T-helper 1 cell treated with Interleukin-12 subunit alpha and Interleukin-12 subunit beta and Interleukin-4 antibody, amounts not matched to agents 30 μg/mL and 1 μg/mL, for 36 hours (primary cell): ENCODE measurements around the gene PHACTR1.
"Not testable (repeated sequence)": the region's sequence is repeated elsewhere in the genome, so short reads cannot be mapped to it uniquely, and the experiment has no call there.

Experiments used
- H3K27ac Mint-ChIP-seq: one replicate; pipeline ENCODE4 v1.8.0; 2021; ENCODE audit warnings: mild to moderate bottlenecking, mixed read lengths
- H3K27me3 Mint-ChIP-seq: one replicate; pipeline ENCODE4 v1.8.0; 2021; ENCODE audit warnings: low read depth, mixed read lengths
- H3K36me3 Mint-ChIP-seq: one replicate; pipeline ENCODE4 v1.8.0; 2021; ENCODE audit warnings: low read depth, mixed read lengths
- H3K4me1 Mint-ChIP-seq: one replicate; pipeline ENCODE4 v1.8.0; 2021; ENCODE audit warnings: low read depth, mixed read lengths
- H3K4me3 Mint-ChIP-seq: one replicate; pipeline ENCODE4 v1.8.0; 2021; ENCODE audit warnings: mild to moderate bottlenecking, moderate library complexity, mixed read lengths
- H3K9me3 Mint-ChIP-seq: one replicate; pipeline ENCODE4 v1.8.0; 2021; ENCODE audit warnings: mixed read lengths

PHACTR1 gene

DNA sequence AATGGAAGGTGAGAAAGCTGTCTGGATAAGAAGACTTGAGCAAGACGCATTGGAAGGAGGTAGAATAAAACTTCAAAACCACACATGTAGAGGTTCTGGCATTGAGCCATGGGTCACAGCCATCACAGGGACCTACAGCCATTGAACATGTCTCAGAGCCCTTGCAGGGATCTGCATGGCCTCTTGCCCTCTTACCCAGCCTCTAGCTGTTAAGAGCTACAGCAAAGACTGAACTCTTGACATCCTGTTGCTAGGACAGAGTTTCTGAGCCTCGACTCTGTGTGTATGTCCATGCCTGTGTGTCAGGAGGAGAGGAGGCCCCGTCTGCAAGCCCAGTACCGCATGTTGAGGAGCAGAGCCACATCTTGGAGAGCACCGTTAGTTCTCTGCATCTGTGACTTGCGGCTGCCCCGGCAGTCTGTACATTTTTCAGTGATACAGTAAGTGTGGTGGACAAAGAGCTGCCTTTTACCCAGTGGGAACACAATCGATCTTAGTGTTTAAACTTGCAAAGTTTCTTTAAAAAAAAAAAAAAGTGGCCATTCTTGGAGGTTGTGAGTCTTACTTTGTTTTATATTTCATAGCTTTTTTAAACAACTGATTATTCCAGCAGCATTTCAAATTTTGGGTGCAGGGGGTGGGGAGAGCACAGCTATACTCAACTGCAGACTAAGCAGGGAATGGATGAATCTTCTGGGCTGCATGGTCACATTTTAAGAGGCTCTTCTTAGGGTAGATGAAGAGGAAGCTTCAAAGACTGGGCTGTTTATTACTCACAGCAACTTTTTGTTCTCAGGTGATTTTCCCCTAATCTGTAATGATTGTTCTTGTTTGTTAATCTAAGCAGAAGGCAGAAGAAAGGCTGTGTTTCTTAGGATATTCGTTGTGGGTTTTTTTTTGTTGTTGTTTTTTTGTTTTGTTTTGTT, 523.2 kb downstream of the PHACTR1 start:
- Mint-ChIP-seq H3K4me3 (no peak overlapping the region), H3K27ac (no peak overlapping the region), H3K9me3 (peaks cover 6% of the 10 kb centered on the region), H3K27me3 (peaks cover 35% of the 10 kb centered on the region), H3K4me1 (no peaks in the 10 kb centered on the region), H3K36me3 (no peaks in the 10 kb centered on the region)

DNA sequence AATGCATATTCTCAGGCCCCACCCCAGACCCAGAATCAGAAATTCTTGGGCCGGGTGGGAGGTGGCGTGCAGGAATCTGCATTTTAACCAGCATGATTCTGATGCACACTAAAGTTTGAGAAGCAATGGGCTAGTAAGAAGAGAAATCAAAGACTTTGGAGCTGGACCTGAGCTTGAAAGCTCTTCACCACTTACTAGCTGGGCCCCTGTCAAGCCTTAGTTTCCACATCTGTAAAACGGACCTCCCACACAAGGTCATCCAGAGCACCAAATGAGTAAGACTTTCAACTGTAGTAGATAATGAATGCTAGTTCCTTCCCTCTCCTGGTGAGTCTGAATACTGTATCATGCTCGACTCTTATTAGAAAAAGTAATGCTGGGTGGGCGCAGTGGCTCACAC, 524.8 kb downstream of the PHACTR1 start:
- Mint-ChIP-seq H3K27me3 (peaks cover 26% of the 10 kb centered on the region), H3K9me3 (peaks cover 6% of the 10 kb centered on the region)

DNA sequence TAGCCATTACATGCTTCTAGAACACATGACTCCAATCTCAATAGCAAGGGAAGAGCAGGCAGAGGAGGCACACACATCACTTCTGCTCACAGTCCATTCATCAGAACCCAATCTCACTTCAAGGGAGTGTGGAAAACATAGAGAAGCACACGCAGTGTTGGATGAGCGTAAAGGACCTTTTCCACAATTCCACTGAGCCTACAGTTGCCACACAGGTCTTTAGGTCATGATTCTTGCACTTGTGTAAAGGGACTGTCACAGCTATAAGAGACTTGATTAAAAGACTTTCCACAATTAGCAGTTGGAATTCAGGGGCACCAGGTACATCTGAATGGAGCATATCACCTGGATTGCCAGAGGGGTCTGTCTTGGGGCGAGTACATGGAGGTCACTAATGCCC, 525.6 kb downstream of the PHACTR1 start:
- no peak overlapping the region for H3K4me3 Mint-ChIP-seq
- H3K27ac Mint-ChIP-seq: no peak overlapping the region
- no peaks in the 10 kb centered on the region for H3K36me3 Mint-ChIP-seq
- no peaks in the 10 kb centered on the region for H3K4me1 Mint-ChIP-seq
- H3K27me3 Mint-ChIP-seq: peaks cover 29% of the 10 kb centered on the region
- peaks cover 6% of the 10 kb centered on the region for H3K9me3 Mint-ChIP-seq

More for the DNA sequence above, 524.8 kb downstream of the PHACTR1 start:
- H3K4me3 Mint-ChIP-seq: no peak overlapping the region
- no peaks in the 10 kb centered on the region for H3K36me3 Mint-ChIP-seq
- no peaks in the 10 kb centered on the region for H3K4me1 Mint-ChIP-seq
- no peak overlapping the region for H3K27ac Mint-ChIP-seq

DNA sequence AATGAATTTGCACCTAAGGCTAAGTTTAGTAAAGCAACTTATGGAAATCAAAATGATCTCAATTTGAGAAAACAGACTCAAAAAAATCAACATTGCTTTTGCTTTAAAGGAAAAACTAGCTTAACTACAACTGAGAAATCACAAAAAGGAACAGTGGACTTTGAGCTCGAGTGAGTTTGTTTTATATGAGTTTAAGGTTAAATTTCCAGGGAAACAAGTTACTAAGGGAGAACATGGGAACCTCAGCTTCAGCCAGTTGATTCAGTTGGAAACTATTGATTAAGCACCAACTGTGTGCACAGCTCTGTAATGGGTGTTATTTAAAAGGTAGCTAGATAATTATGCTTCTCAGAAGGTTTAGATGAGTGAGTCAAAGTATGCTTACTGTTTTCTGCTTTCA, 526.0 kb downstream of the PHACTR1 start:
- Mint-ChIP-seq H3K36me3 (no peaks in the 10 kb centered on the region), H3K4me3 (no peak overlapping the region), H3K27me3 (peaks cover 29% of the 10 kb centered on the region), H3K9me3 (peaks cover 6% of the 10 kb centered on the region), H3K27ac (no peak overlapping the region), H3K4me1 (no peaks in the 10 kb centered on the region)

DNA sequence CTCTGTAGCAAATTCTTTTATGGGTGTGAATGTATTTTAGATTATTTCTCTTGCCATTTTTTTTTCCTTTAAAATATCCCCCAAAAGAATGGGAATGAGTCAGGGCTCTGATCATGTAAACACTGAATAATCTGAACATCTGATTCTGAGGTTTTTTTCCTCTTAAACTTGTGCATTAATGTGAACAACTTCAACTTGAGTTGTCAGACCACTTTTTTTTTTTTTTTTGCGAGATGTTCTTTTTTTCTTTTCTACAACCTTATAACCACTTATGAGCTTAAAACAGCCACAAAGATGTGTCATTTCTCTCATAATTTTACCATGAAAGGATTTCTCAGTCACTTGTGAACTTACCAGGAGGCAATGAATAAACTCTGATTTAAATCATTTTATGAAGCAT, 526.5 kb downstream of the PHACTR1 start:
- Mint-ChIP-seq H3K27ac (no peak overlapping the region), H3K36me3 (no peaks in the 10 kb centered on the region), H3K4me1 (no peaks in the 10 kb centered on the region), H3K9me3 (peaks cover 6% of the 10 kb centered on the region), H3K27me3 (peaks cover 30% of the 10 kb centered on the region), H3K4me3 (no peak overlapping the region)

DNA sequence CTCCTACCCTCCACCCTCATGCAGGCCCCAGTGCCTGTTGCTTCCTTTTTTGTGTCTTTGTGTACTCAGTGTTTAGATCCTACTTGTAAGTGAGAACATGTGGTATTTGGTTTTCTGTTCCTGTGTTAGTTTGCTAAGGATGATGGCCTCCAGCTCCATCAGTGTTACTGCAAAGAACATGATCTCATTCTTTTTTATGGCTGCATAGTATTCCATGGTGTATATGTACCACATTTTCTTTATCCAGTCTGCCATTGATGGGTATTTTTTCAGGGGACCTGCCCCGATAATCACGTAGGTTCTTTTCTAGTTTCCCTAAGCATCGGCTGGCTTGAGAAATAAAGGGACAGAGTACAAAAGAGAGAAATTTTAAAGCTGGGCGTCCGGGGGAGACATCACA, 527.2 kb downstream of the PHACTR1 start:
- H3K4me1 Mint-ChIP-seq, H3K4me3 Mint-ChIP-seq, H3K27ac Mint-ChIP-seq, H3K9me3 Mint-ChIP-seq, H3K36me3 Mint-ChIP-seq: not testable (repeated sequence)
- peaks cover 31% of the 10 kb centered on the region for H3K27me3 Mint-ChIP-seq

DNA sequence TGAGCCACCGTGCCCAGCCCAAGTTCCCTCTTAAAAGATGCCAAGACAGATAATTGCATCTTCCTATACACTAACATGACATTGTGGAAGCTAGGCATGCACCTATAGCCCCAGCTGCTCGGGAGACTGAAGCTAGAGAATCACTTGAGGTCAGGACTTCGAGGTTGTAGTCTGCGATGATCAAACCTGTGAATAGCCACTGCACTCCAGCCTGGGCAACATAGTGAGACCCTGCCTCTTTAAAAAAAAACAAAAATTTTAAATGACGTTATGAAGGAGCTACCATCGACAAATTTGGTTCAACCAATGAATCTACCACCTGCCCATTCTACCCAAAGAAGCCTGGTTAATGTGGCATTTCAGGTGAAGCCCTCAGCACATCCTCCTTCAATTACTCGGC, 531.1 kb downstream of the PHACTR1 start:
- Mint-ChIP-seq H3K27me3 (peaks cover 16% of the 10 kb centered on the region), H3K4me1 (no peaks in the 10 kb centered on the region), H3K36me3 (no peaks in the 10 kb centered on the region), H3K9me3 (peaks cover 6% of the 10 kb centered on the region), H3K27ac (no peak overlapping the region), H3K4me3 (no peak overlapping the region)

DNA sequence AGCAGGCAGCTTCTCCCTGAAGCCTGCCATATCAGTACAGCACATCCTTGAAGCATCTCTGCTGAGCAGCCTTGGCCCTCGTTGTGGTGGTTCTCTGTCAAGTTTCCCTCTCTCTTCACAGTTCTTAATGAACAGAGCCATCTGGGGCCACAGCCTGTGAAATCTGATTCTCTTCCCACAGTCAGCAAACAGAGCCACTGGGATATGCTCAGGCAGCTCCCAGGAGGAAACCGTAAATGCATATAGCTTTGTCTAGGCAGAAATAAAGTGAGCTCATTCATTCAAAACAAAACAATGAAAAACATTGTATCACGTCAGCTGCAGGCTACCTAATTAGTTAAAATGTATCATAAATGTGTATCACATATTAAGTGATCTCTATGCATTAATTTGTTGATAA, 531.5 kb downstream of the PHACTR1 start:
- peaks cover 6% of the 10 kb centered on the region for H3K9me3 Mint-ChIP-seq
- H3K4me3 Mint-ChIP-seq: no peak overlapping the region
- H3K4me1 Mint-ChIP-seq: no peaks in the 10 kb centered on the region
- H3K36me3 Mint-ChIP-seq: no peaks in the 10 kb centered on the region
- no peak overlapping the region for H3K27ac Mint-ChIP-seq
- peaks cover 17% of the 10 kb centered on the region for H3K27me3 Mint-ChIP-seq

DNA sequence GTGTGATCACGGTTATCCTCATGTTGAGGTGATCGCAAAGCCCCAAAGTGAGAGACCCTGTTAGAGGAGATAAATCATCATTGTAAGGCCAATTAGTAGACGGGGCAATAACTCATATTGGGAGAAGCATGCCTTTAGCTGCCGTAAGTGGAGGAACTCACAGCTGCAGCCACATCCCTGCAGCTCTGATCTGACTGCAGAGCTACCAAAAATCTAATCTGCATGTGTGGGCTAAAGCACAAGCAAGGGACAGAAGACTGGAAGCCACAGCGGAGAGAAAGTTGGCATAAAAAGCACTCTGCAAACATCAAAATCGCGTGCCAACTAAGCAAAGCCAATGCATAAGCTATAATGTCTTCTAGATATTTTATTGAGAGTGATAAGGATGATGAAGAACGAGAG, 532.0 kb downstream of the PHACTR1 start:
- no peak overlapping the region for H3K4me3 Mint-ChIP-seq
- H3K9me3 Mint-ChIP-seq: peaks cover 5% of the 10 kb centered on the region
- peaks cover 19% of the 10 kb centered on the region for H3K27me3 Mint-ChIP-seq
- no peaks in the 10 kb centered on the region for H3K36me3 Mint-ChIP-seq
- no peaks in the 10 kb centered on the region for H3K4me1 Mint-ChIP-seq
- no peak overlapping the region for H3K27ac Mint-ChIP-seq

DNA sequence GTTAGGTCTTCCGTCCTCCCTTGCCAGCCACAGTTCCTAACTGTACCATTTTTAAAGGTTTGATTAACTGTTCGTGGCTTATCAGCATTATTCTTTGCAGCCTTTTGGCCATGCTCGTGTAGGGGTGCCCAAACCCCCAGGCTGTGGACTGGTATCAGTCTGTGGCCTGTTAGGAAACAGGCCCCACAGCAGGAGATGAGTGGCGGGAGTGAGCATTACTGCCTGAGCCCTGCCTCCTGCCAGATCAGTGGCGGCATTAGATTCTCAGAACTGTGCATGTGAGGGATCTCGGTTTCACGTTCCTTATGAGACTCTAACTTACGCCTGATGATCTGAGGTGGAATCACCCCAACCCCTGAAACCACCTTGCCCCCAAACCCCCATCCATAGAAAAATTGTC, 532.4 kb downstream of the PHACTR1 start:
- no peak overlapping the region for H3K4me3 Mint-ChIP-seq

DNA sequence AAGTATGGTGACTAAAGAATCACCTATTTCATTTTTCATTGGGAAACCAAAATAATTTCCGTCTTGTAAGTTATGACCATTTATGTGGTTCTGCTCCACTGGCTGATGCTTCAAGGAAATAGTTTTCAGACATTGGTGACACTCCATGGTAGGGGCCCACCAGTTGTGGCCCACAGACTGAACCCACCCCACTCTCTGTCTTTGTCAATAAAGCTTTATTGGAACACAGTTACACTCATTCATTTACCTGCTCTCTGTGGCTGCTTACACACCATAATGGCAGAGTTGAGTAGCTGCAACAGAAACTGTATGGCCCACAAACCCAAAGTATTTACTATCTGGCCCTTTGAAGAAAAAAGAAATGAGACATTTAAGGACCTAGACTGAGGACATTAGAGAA, 533.2 kb downstream of the PHACTR1 start:
- H3K4me1 Mint-ChIP-seq: no peaks in the 10 kb centered on the region
- H3K27ac Mint-ChIP-seq: no peak overlapping the region
- H3K4me3 Mint-ChIP-seq: no peak overlapping the region
- no peaks in the 10 kb centered on the region for H3K36me3 Mint-ChIP-seq
- H3K9me3 Mint-ChIP-seq: no peaks in the 10 kb centered on the region
- peaks cover 19% of the 10 kb centered on the region for H3K27me3 Mint-ChIP-seq

More for the DNA sequence above, 532.4 kb downstream of the PHACTR1 start:
- Mint-ChIP-seq H3K4me1 (no peaks in the 10 kb centered on the region), H3K27me3 (peaks cover 19% of the 10 kb centered on the region), H3K36me3 (no peaks in the 10 kb centered on the region), H3K9me3 (peaks cover 1% of the 10 kb centered on the region), H3K27ac (no peak overlapping the region)

DNA sequence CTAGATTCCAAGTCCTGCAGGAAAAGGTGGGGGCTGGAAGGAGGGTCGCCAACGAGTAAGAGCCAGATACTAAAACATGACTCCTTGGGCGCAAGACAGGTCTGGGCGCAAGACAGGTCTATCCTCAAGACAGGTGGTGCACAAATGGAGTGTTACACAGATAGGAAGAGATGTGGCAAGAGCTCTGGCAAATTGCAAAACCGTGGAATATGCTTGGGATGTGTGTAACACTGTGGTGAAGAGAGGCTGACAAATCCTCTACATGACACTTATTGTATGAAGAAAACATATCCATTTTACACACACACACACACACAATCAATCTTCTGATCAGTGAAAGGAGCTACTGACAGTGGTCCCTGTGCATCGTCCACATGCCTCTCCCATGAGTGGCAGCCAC, 534.1 kb downstream of the PHACTR1 start:
- no peaks in the 10 kb centered on the region for H3K36me3 Mint-ChIP-seq
- H3K4me1 Mint-ChIP-seq: no peaks in the 10 kb centered on the region
- peaks cover 19% of the 10 kb centered on the region for H3K27me3 Mint-ChIP-seq

DNA sequence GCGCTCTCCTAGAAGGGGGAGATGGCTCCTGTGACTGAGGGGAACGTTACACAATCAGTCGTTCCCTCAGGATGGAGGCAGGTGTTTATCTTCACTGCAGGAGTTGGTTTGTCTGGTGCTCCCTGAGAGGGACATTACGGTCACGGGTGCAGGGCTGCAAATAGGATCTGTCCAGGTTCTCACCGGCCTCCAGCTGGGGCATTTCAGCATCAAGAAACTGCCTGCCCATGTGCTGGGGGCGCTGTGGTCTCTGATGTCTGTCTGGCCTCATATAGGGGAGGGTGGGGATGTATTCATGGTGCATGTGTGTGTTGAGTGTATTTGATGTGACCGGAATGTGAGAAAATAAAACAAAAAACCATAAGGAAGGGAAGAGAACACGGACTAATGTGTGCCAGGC, 534.7 kb downstream of the PHACTR1 start:
- Mint-ChIP-seq H3K27me3 (peaks cover 18% of the 10 kb centered on the region), H3K9me3 (no peaks in the 10 kb centered on the region), H3K27ac (no peak overlapping the region), H3K4me3 (no peak overlapping the region), H3K36me3 (no peaks in the 10 kb centered on the region), H3K4me1 (no peaks in the 10 kb centered on the region)

More for the DNA sequence above, 534.1 kb downstream of the PHACTR1 start:
- H3K4me3 Mint-ChIP-seq: no peak overlapping the region
- no peaks in the 10 kb centered on the region for H3K9me3 Mint-ChIP-seq
- H3K27ac Mint-ChIP-seq: no peak overlapping the region

DNA sequence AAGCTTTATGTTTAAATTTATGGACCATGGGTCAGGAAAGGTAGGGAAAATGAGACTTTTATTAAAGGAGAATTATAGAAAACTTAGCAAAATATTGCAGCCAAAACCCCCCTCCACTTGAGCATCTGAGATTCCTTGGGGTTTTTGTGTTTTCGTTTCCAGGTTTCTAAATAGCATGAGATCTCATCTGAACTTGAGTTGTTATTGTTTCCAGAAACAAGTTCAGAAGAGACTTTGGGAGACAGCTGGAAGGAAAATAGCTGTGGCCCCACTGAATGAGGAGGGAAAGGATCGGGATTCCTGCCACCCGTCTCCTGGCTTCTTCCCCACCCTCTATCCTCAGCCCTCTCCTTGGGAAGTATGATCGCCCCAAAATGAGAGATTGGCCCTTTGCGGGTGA, 536.2 kb downstream of the PHACTR1 start:
- no peaks in the 10 kb centered on the region for H3K4me1 Mint-ChIP-seq
- H3K9me3 Mint-ChIP-seq: no peaks in the 10 kb centered on the region
- H3K4me3 Mint-ChIP-seq: no peak overlapping the region
- H3K36me3 Mint-ChIP-seq: no peaks in the 10 kb centered on the region
- H3K27ac Mint-ChIP-seq: no peak overlapping the region
- H3K27me3 Mint-ChIP-seq: peaks cover 18% of the 10 kb centered on the region

DNA sequence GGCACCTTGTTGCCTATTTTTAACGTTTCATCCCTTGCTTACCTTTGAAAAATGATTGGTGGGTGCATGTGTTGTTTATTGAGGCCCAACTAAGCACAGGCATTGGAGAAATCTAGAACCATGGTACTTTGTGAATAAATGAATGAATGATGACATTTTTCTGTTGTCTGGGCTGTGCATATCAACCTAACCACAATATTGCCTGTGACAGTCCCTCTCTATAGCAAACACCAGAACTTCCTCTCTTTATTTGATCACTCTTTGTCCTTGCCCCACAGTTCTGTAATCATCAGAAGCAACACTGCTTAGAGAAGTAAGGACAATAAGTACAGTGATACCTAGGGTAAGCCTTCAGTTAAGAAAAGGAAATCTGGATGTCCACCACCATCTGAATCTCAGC, 536.7 kb downstream of the PHACTR1 start:
- Mint-ChIP-seq H3K9me3 (no peaks in the 10 kb centered on the region), H3K27ac (no peak overlapping the region), H3K27me3 (peaks cover 14% of the 10 kb centered on the region), H3K4me3 (no peak overlapping the region), H3K4me1 (no peaks in the 10 kb centered on the region), H3K36me3 (no peaks in the 10 kb centered on the region)
